ENCODE measurements around the gene NFE2L2.

Gene NFE2L2

DNA sequence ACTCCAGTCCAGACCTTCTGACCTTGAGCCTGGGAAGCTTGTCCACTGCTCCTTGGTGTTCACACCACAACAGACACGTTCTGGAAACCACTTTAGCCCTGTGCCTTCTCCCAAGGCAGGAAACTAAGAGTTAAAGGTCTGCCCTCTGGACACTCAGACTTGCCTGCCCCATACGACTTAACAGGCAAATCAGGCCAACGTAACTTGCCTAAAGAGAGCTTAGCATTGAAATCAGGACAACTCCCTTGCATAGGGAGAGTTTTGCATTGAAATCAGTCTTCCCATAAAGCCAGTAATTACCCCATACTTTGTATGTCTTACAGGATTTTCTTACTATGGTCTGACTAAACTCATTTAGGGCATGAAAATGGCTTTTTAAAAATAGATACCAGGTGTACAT, 18.5 kb downstream of the NFE2L2 start:
- TF ChIP-seq CTCF (IDR thresholded peaks at IDR 0.05; ENCODE audit: unreplicated experiment in 3 of 3) = no peak
- Mint-ChIP-seq H3K4me3 (no peak overlapping the region), H3K9me3 (no peaks in the 10 kb centered on the region), H3K36me3 (ENCODE audit: low read depth) (peaks cover 22% of the 10 kb centered on the region), H3K4me1 (peaks cover 48% of the 10 kb centered on the region), H3K27me3 (ENCODE audit: low read depth) (no peaks in the 10 kb centered on the region), H3K27ac (no peak overlapping the region)

GRCh38 chr2:177245010-177245422, 19.5 kb downstream of the NFE2L2 start:
- peak overlapping the region; percentile 46 to 62 (median 56) for H3K27ac Mint-ChIP-seq
- TF ChIP-seq CTCF (IDR thresholded peaks at IDR 0.05; ENCODE audit: unreplicated experiment in 3 of 3) = no peak
- H3K36me3 Mint-ChIP-seq (ENCODE audit: low read depth) = peaks cover 19% of the 10 kb centered on the region
- H3K9me3 Mint-ChIP-seq = no peaks in the 10 kb centered on the region
- H3K4me1 Mint-ChIP-seq = peaks cover 48% of the 10 kb centered on the region
- no peaks in the 10 kb centered on the region for H3K27me3 Mint-ChIP-seq (ENCODE audit: low read depth)
- H3K4me3 Mint-ChIP-seq = no peak overlapping the region

DNA sequence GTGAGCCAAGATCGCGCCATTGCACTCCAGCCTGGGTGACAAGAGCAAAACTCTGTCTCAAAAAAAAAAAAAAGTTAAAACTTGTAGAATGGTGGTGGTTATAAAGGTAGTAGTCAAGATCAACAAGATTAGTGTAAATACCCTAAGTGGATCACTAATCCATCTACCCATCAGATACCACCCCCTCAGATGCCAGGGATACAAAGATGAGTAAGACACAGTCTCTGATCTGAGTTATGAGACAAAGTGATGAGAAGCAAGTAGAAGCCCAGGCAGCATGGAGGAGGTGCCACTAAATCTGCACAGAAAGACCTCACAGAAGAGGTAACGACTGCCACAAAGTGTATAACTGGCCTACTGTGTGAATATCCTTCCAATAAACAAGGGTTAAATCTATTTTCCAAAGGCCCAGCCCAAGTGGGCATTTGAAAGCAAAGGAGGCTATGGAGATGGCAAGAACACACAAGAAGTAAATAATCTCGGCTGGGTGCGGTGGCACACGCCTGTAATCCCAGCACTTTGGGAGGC, 20.2 kb downstream of the NFE2L2 start:
- no peak for TF ChIP-seq CTCF (IDR thresholded peaks at IDR 0.05; ENCODE audit: unreplicated experiment in 3 of 3)
- peaks cover 18% of the 10 kb centered on the region for H3K36me3 Mint-ChIP-seq (ENCODE audit: low read depth)
- H3K27ac Mint-ChIP-seq = peak overlapping the region in 1 of 3 experiments; percentile 62
- H3K4me3 Mint-ChIP-seq = no peak overlapping the region
- no peaks in the 10 kb centered on the region for H3K9me3 Mint-ChIP-seq
- peaks cover 51% of the 10 kb centered on the region for H3K4me1 Mint-ChIP-seq
- no peaks in the 10 kb centered on the region for H3K27me3 Mint-ChIP-seq (ENCODE audit: low read depth)

- Mint-ChIP-seq H3K27me3 (ENCODE audit: low read depth) (no peaks in the 10 kb centered on the region), H3K4me3 (no peak overlapping the region), H3K4me1 (peaks cover 58% of the 10 kb centered on the region), H3K27ac (peak overlapping the region; percentile 91 to 94 (median 93)), H3K36me3 (ENCODE audit: low read depth) (peaks cover 15% of the 10 kb centered on the region), H3K9me3 (no peaks in the 10 kb centered on the region)
- TF ChIP-seq CTCF (IDR thresholded peaks at IDR 0.05; ENCODE audit: unreplicated experiment in 3 of 3) = no peak
Measured at GRCh38 chr2:177243476-177243875, 21.1 kb downstream of the NFE2L2 start.

GRCh38 chr2:177243073-177243472, 21.5 kb downstream of the NFE2L2 start:
- peaks cover 15% of the 10 kb centered on the region for H3K36me3 Mint-ChIP-seq (ENCODE audit: low read depth)
- H3K4me3 Mint-ChIP-seq = peak overlapping the region in 2 of 3 experiments; percentile 29 to 34
- H3K27me3 Mint-ChIP-seq (ENCODE audit: low read depth) = no peaks in the 10 kb centered on the region
- peaks cover 62% of the 10 kb centered on the region for H3K4me1 Mint-ChIP-seq
- no peak for TF ChIP-seq CTCF (IDR thresholded peaks at IDR 0.05; ENCODE audit: unreplicated experiment in 3 of 3)
- H3K27ac Mint-ChIP-seq = peak overlapping the region; percentile 91 to 94 (median 93)
- H3K9me3 Mint-ChIP-seq = no peaks in the 10 kb centered on the region
